AG09319 (cell line): Measurements from ENCODE around the gene PCBP3.

Source experiments
- DNase-seq: peaks from one replicate; pipeline ENCODE4 v3.0.0-alpha.2; 2010; ENCODE audit warnings: low read depth; ENCODE audit errors: extremely low read depth
- CTCF ChIP-seq: IDR thresholded peaks from 2 replicates; pipeline ENCODE4 v1.5.1; 2011; ENCODE audit warnings: low read depth, mild to moderate bottlenecking, inconsistent platforms, low read length, moderate library complexity

Gene PCBP3

GRCh38 chr21:45721671-45722070, 78.1 kb downstream of the PCBP3 start:
- no peak for DNase-seq
- no peak for TF ChIP-seq CTCF

- no peak for TF ChIP-seq CTCF
- DNase-seq, result no peak
Measured at GRCh38 chr21:45723049-45723958, 79.8 kb downstream of the PCBP3 start.

GRCh38 chr21:45724345-45724961, 80.9 kb downstream of the PCBP3 start:
- no peak for TF ChIP-seq CTCF
- DNase-seq, result no peak

GRCh38 chr21:45724994-45725843, 81.7 kb downstream of the PCBP3 start:
- no peak for DNase-seq
- no peak for TF ChIP-seq CTCF

GRCh38 chr21:45725844-45726200, 82.3 kb downstream of the PCBP3 start:
- TF ChIP-seq CTCF, result no peak
- no peak for DNase-seq

GRCh38 chr21:45726438-45726837, 82.9 kb downstream of the PCBP3 start:
- DNase-seq, result no peak
- no peak for TF ChIP-seq CTCF
